ENCODE data around the gene ZNF777.
"Not testable (repeated sequence)": the region's sequence is repeated elsewhere in the genome, so short reads cannot be mapped to it uniquely, and the experiment has no call there.

- TF ChIP-seq CTCF, POLR2A (IDR thresholded peaks at IDR 0.05): not testable (repeated sequence)
These were observed 47.8 kb downstream of the ZNF777 start for GRCh38 chr7:149413083-149413482.
